Thymus (tissue), 11 donors: ENCODE measurements around the gene C9orf50. TPM values are rescaled to one million over a fixed set of nuclear protein-coding genes. Genes with fewer than 3 reads are reported as not detected.

Experiments used
- DNase-seq, 9 donors: peaks; one replicate each; pipeline ENCODE4 v3.0.0-alpha.2; 2013; ENCODE audit warnings: low spot score in 9 of 9, low read depth in 6 of 9, missing footprints in 1 of 9
- H3K27ac ChIP-seq, 2 donors: one replicate each; pipeline ENCODE4 v1.5.1; 2013; ENCODE audit warnings: control low read depth in 1 of 2, low read depth in 1 of 2, low read length in 1 of 2, mild to moderate bottlenecking in 1 of 2, moderate library complexity in 1 of 2
- H3K27me3 ChIP-seq, 2 donors: one replicate each; pipeline ENCODE4 v1.5.1; 2013; ENCODE audit warnings: low read length in 1 of 2; ENCODE audit not compliant: control insufficient read depth in 2 of 2, insufficient read depth in 1 of 2
- H3K36me3 ChIP-seq, 2 donors: one replicate each; pipeline ENCODE4 v1.5.1; 2013; ENCODE audit warnings: low read length in 1 of 2, mild to moderate bottlenecking in 1 of 2, moderate library complexity in 1 of 2; ENCODE audit not compliant: control insufficient read depth in 2 of 2, insufficient read depth in 2 of 2
- H3K4me1 ChIP-seq, 2 donors: one replicate each; pipeline ENCODE4 v1.5.1; 2013; ENCODE audit warnings: low read length in 2 of 2; ENCODE audit not compliant: control insufficient read depth in 2 of 2, insufficient read depth in 2 of 2
- H3K4me3 ChIP-seq, 2 donors: one replicate each; pipeline ENCODE4 v1.5.1; 2013; ENCODE audit warnings: low read length in 2 of 2, control low read depth in 1 of 2, mild to moderate bottlenecking in 1 of 2
- H3K9me3 ChIP-seq, 2 donors: one replicate each; pipeline ENCODE4 v1.5.1; 2013; ENCODE audit warnings: low read length in 1 of 2, mild to moderate bottlenecking in 1 of 2; ENCODE audit not compliant: control insufficient read depth in 2 of 2, insufficient read depth in 1 of 2
- WGBS: extraction: QIAGEN DNeasy Blood & Tissue Kit; methylation state at CpG from one replicate; pipeline ENCODE4 v1.1.7; 2013; 5-methylcytosine and 5-hydroxymethylcytosine counted together
- polyA plus RNA-seq: library from polyadenylated mRNA; stranded (reverse); fragments of 200-250 nt; gene quantifications from one replicate; pipeline ENCODE4 v1.2.3, GENCODE V29; 2013
- total RNA-seq: library from RNA; stranded (reverse); fragments of 120-200 nt; gene quantifications from one replicate; pipeline ENCODE4 v1.2.4, GENCODE V29; 2013
- donor health status: healthy.

The C9orf50 gene
- total and polyA plus RNA-seq, 2 donors = 0.05 to 0.23 TPM

- Histone ChIP-seq H3K4me3 (no peak overlapping the region), H3K4me1 (peaks cover 0 to 32% of the 10 kb centered on the region in 2 donors), H3K27me3 (peaks cover 22 to 50% of the 10 kb centered on the region in 2 donors), H3K27ac (no peak overlapping the region), H3K9me3 (peaks cover 0 to 19% of the 10 kb centered on the region in 2 donors), H3K36me3 (no peaks in the 10 kb centered on the region)
- WGBS = 98% methylated on average over 7 of the region's 7 CpGs
- DNase-seq = no peak
These were observed 48.9 kb downstream of the C9orf50 start for GRCh38 chr9:129572052-129572425.

- WGBS = 89% methylated on average over 13 of the region's 13 CpGs
- H3K36me3 ChIP-seq = no peaks in the 10 kb centered on the region
- no peak for DNase-seq
- peaks cover 0 to 28% of the 10 kb centered on the region in 2 donors for H3K4me1 ChIP-seq
- H3K27me3 ChIP-seq = peaks cover 27 to 54% of the 10 kb centered on the region in 2 donors
- no peak overlapping the region for H3K27ac ChIP-seq
- H3K4me3 ChIP-seq = no peak overlapping the region
- peaks cover 0 to 19% of the 10 kb centered on the region in 2 donors for H3K9me3 ChIP-seq
These were observed 49.4 kb downstream of the C9orf50 start for GRCh38 chr9:129571298-129572051.

DNA sequence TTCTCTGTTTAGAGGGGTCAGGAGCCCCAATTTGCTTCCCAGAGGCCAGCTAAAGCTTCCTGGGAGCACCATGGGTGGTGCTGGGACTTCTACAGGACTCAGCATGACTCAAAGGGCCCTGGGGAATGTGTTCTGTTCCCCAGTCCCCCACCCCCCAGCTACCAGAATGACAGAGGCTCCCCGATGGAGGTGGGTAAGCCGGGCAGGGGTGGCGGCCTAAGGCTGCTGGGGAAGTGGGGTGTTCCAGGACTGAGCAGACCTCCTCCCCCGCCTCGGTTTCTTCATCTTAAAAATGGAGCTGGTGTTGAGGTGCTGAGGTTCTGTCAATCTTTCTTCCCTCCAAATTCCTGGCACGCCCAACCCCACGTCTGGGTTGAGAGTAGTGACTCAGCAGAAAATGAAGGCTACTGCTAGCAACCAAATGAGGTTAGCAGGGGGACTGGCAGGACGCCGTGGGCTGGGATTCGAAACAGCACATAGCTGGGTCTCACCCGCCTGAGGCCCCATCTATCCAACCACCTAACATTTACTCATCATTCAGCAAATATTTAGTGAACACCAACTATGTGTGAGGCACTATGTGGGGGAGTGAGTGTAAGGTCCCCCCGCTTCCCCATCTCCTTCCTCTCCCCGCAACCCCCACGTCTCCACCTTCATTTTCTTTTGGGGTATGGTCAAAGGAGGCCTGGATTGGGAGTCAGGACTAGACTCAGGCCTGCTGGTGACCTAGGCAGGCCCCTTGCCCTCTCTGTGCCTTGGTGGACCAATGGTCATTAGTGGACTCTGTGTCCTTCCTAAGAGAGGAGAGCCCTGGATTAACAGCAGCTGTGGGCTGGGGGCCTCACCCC lies 50.2 kb downstream of the C9orf50 start:
- Histone ChIP-seq H3K27ac (no peak overlapping the region), H3K4me1 (peaks cover 0 to 26% of the 10 kb centered on the region in 2 donors), H3K9me3 (peaks cover 0 to 19% of the 10 kb centered on the region in 2 donors), H3K4me3 (no peak overlapping the region), H3K27me3 (peaks cover 28 to 57% of the 10 kb centered on the region in 2 donors), H3K36me3 (no peaks in the 10 kb centered on the region)
- WGBS = 64% methylated on average over 14 of the region's 14 CpGs
- no peak for DNase-seq

GRCh38 chr9:129569502-129570449 lies 51.1 kb downstream of the C9orf50 start:
- Histone ChIP-seq H3K4me3 (no peak overlapping the region), H3K27me3 (peaks cover 28 to 60% of the 10 kb centered on the region in 2 donors), H3K4me1 (peaks cover 0 to 26% of the 10 kb centered on the region in 2 donors), H3K9me3 (peaks cover 0 to 19% of the 10 kb centered on the region in 2 donors), H3K36me3 (no peaks in the 10 kb centered on the region), H3K27ac (no peak overlapping the region)
- no peak for DNase-seq
- 73% methylated on average over 9 of the region's 9 CpGs for WGBS

DNA sequence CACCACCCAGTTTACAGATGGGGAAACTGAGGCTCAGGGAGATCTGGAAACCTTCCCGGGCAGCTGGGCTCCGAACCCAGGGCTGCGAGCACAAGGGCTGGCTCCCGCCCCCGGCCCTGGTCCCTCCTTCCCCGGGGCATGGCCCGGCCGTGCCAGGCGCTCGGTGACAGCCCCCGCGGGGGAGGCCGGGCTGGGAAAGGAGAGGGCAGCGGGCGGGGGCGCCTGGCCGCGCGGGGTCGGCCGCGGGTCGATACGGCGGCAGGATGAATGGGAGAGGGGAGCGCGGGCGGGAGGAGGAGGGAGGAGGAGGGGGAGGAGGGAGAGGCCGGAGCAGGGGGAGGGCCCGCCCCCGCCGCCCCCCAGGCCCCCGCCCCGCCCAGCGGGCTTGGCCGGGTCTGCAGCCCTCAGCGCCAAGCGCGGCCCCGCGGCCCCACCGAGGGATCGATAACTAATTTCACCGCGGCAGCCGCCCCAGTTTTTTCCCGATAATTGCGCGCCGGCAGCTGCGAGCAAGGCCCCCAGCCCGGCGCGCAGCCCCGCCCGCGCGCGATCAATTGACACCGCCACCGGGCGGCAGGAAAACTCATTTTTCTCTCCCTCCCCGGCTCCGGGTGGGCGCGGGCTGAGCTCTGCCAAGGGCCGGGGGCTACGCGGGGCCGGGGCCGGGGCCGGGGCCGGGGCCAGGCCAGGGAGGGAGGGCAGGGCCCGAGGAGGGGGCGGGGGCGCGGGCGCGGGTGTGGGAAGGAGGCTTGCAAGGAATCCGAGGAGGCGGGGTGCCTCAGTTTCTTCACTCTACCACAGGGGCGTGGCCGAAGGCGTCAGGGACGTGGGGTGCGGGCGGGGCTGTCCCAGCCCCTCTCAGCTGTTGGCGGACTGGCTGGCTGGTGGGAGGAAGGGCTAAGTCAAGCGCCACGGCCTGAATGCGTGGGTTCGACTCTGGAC lies 52.1 kb downstream of the C9orf50 start:
- peak overlapping the region in 1 of 2 donors; percentile 37 for H3K4me3 ChIP-seq
- no peak for DNase-seq
- peaks cover 0 to 15% of the 10 kb centered on the region in 2 donors for H3K9me3 ChIP-seq
- 4% methylated on average over 91 of the region's 92 CpGs for WGBS
- H3K27ac ChIP-seq = no peak overlapping the region
- H3K4me1 ChIP-seq = peaks cover 0 to 26% of the 10 kb centered on the region in 2 donors
- H3K36me3 ChIP-seq = no peaks in the 10 kb centered on the region
- H3K27me3 ChIP-seq = peaks cover 28 to 62% of the 10 kb centered on the region in 2 donors

GRCh38 chr9:129567842-129568559 lies 52.9 kb downstream of the C9orf50 start:
- no peaks in the 10 kb centered on the region for H3K36me3 ChIP-seq
- 9% methylated on average over 27 of the region's 27 CpGs for WGBS
- H3K4me3 ChIP-seq = no peak overlapping the region
- peaks cover 0 to 26% of the 10 kb centered on the region in 2 donors for H3K4me1 ChIP-seq
- no peak overlapping the region for H3K27ac ChIP-seq
- peaks cover 28 to 62% of the 10 kb centered on the region in 2 donors for H3K27me3 ChIP-seq
- H3K9me3 ChIP-seq = peaks cover 0 to 15% of the 10 kb centered on the region in 2 donors
- no peak for DNase-seq

DNA sequence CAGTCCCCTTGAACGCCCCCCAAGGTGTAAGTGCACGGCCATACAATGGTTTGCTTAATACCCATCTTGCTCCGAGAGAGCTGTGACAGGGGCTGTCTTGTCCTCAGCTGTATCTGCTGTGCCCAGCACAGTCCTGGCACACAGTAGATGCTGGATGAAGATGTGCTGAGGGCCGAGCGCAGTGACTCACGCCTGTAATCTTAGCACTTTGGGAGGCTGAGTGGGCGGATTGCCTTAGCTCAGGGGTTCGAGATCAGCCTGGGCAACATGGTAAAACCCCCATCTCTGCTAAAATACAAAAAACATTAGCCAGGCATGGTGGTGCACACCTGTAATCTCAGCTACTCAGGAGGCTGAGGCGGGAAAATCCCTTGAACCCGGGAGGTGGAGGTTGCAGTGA lies 53.6 kb downstream of the C9orf50 start:
- H3K27me3 ChIP-seq = peaks cover 28 to 62% of the 10 kb centered on the region in 2 donors
- no peaks in the 10 kb centered on the region for H3K36me3 ChIP-seq
- H3K4me1 ChIP-seq = peaks cover 0 to 25% of the 10 kb centered on the region in 2 donors
- H3K4me3 ChIP-seq = no peak overlapping the region
- 95% methylated on average over 10 of the region's 10 CpGs for WGBS
- H3K9me3 ChIP-seq = peaks cover 0 to 10% of the 10 kb centered on the region in 2 donors
- no peak overlapping the region for H3K27ac ChIP-seq
- no peak for DNase-seq
